Skeletal muscle tissue (tissue), 4 donors: Measurements from ENCODE around the gene FAM3A. TPM values are rescaled to one million over a fixed set of nuclear protein-coding genes. Genes with fewer than 3 reads are reported as not detected.

Source experiments
- H3K27ac ChIP-seq: one replicate; pipeline ENCODE4 v1.7.0; 2013; ENCODE audit warnings: mild to moderate bottlenecking, low read depth, low read length, inconsistent platforms
- H3K27me3 ChIP-seq, 3 donors: one replicate each; pipeline ENCODE4 v1.7.0; 2013; ENCODE audit warnings: low read length in 3 of 3; ENCODE audit not compliant: control insufficient read depth in 3 of 3, insufficient read depth in 3 of 3
- H3K36me3 ChIP-seq, 3 donors: one replicate each; pipeline ENCODE4 v1.7.0; 2013; ENCODE audit warnings: low read length in 3 of 3; ENCODE audit not compliant: control insufficient read depth in 3 of 3, insufficient read depth in 3 of 3
- H3K4me1 ChIP-seq, 3 donors: one replicate each; pipeline ENCODE4 v1.7.0; 2013; ENCODE audit warnings: low read length in 3 of 3, mild to moderate bottlenecking in 3 of 3; ENCODE audit not compliant: control insufficient read depth in 3 of 3, insufficient read depth in 3 of 3
- H3K4me3 ChIP-seq, 3 donors: one replicate each; pipeline ENCODE4 v1.7.0; 2013; ENCODE audit warnings: low read length in 3 of 3
- H3K9ac ChIP-seq, 3 donors: one replicate each; pipeline ENCODE4 v1.7.0; 2013; ENCODE audit warnings: low read length in 3 of 3, mild to moderate bottlenecking in 3 of 3, moderate library complexity in 2 of 3, low read depth in 1 of 3
- H3K9me3 ChIP-seq, 3 donors: one replicate each; pipeline ENCODE4 v1.7.0; 2013; ENCODE audit warnings: low read length in 3 of 3; ENCODE audit not compliant: control insufficient read depth in 3 of 3
- total RNA-seq: library from RNA; depleted of rRNA; stranded (reverse); fragments of >200 nt; gene quantifications from one replicate; pipeline ENCODE4 v1.2.3, GENCODE V29; 2014
- donor health status: Osteomylitis.

The FAM3A gene
- total RNA-seq, 1 donor from 2014 or later, result 15.7 TPM

- H3K27ac ChIP-seq, result no peak overlapping the region
- no peaks in the 10 kb centered on the region for H3K27me3 ChIP-seq
- peaks cover 18 to 48% (median 31%) of the 10 kb centered on the region in 3 donors for H3K4me1 ChIP-seq
- no peaks in the 10 kb centered on the region for H3K9me3 ChIP-seq
- no peak overlapping the region for H3K4me3 ChIP-seq
- H3K9ac ChIP-seq, result no peak overlapping the region
- peaks cover 4 to 9% (median 8%) of the 10 kb centered on the region in 3 donors for H3K36me3 ChIP-seq
Measured at GRCh38 chrX:154481911-154482601, 34.0 kb downstream of the FAM3A start.

GRCh38 chrX:154481195-154481594, 34.8 kb downstream of the FAM3A start:
- no peak overlapping the region for H3K4me3 ChIP-seq
- H3K4me1 ChIP-seq, result peaks cover 18 to 44% (median 29%) of the 10 kb centered on the region in 3 donors
- no peaks in the 10 kb centered on the region for H3K27me3 ChIP-seq
- H3K9me3 ChIP-seq, result no peaks in the 10 kb centered on the region
- peaks cover 4 to 9% (median 8%) of the 10 kb centered on the region in 3 donors for H3K36me3 ChIP-seq
- no peak overlapping the region for H3K27ac ChIP-seq
- H3K9ac ChIP-seq, result no peak overlapping the region

GRCh38 chrX:154478728-154479622, 37.1 kb downstream of the FAM3A start, which contains the start of gene LAGE3:
Gene LAGE3, minus strand, starts transcription at chrX:154479281. Its CDS starts 366 bp downstream, at chrX:154478915.
- Histone ChIP-seq H3K9me3 (no peaks in the 10 kb centered on the region), H3K4me3 (peak within 1 kb of the TSS; percentile 66 to 73 (median 71)), H3K27me3 (no peaks in the 10 kb centered on the region), H3K9ac (peak within 1 kb of the TSS; percentile 20 to 74 (median 70)), H3K27ac (peak within 1 kb of the TSS; percentile 82), H3K4me1 (peaks cover 7 to 27% (median 11%) of the 10 kb centered on the region in 3 donors), H3K36me3 (peaks cover 0 to 4% (median 0%) of the 10 kb centered on the region in 3 donors)

GRCh38 chrX:154477891-154478477, 38.0 kb downstream of the FAM3A start:
- Histone ChIP-seq H3K27ac (peak overlapping the region; percentile 82), H3K27me3 (no peaks in the 10 kb centered on the region), H3K9me3 (no peaks in the 10 kb centered on the region), H3K36me3 (no peaks in the 10 kb centered on the region), H3K9ac (peak overlapping the region; percentile 20 to 74 (median 70)), H3K4me3 (peak overlapping the region; percentile 66 to 73 (median 71)), H3K4me1 (peaks cover 6 to 20% (median 7%) of the 10 kb centered on the region in 3 donors)

- Histone ChIP-seq H3K4me3 (no peak overlapping the region), H3K36me3 (no peaks in the 10 kb centered on the region), H3K27me3 (no peaks in the 10 kb centered on the region), H3K9ac (no peak overlapping the region), H3K9me3 (no peaks in the 10 kb centered on the region), H3K4me1 (peaks cover 6 to 15% (median 7%) of the 10 kb centered on the region in 3 donors), H3K27ac (no peak overlapping the region)
Measured at GRCh38 chrX:154476821-154477220, 39.2 kb downstream of the FAM3A start.

- H3K9me3 ChIP-seq, result no peaks in the 10 kb centered on the region
- no peak overlapping the region for H3K9ac ChIP-seq
- H3K27me3 ChIP-seq, result no peaks in the 10 kb centered on the region
- no peak overlapping the region for H3K4me3 ChIP-seq
- H3K27ac ChIP-seq, result no peak overlapping the region
- H3K4me1 ChIP-seq, result peaks cover 4 to 7% (median 6%) of the 10 kb centered on the region in 3 donors
- peaks cover 0 to 11% (median 10%) of the 10 kb centered on the region in 3 donors for H3K36me3 ChIP-seq
Measured at GRCh38 chrX:154473683-154474082, 42.3 kb downstream of the FAM3A start.

GRCh38 chrX:154472685-154473632, 43.1 kb downstream of the FAM3A start:
- Histone ChIP-seq H3K27ac (no peak overlapping the region), H3K4me1 (peaks cover 0 to 2% (median 2%) of the 10 kb centered on the region in 3 donors), H3K4me3 (no peak overlapping the region), H3K36me3 (peaks cover 0 to 11% (median 10%) of the 10 kb centered on the region in 3 donors), H3K9me3 (no peaks in the 10 kb centered on the region), H3K9ac (no peak overlapping the region), H3K27me3 (no peaks in the 10 kb centered on the region)

- Histone ChIP-seq H3K36me3 (peaks cover 0 to 14% (median 11%) of the 10 kb centered on the region in 3 donors), H3K9me3 (no peaks in the 10 kb centered on the region), H3K4me3 (no peak overlapping the region), H3K4me1 (no peaks in the 10 kb centered on the region), H3K9ac (no peak overlapping the region), H3K27ac (no peak overlapping the region), H3K27me3 (no peaks in the 10 kb centered on the region)
Measured at GRCh38 chrX:154471839-154472684, 44.0 kb downstream of the FAM3A start.
